Measurements from ENCODE around the gene LASP1. TPM values are rescaled to one million over a fixed set of nuclear protein-coding genes. Genes with fewer than 3 reads are reported as not detected.

The LASP1 gene
- total and polyA plus RNA-seq, 2 donors (not counting 3 experiments of a cell fraction or from before 2014, with no cell fraction given), result 214 to 242 TPM

GRCh38 chr17:38852771-38853291, 17.0 kb upstream of the LASP1 start:
- Histone ChIP-seq H3K9me1 (replicated peaks; ENCODE audit: control insufficient read depth, extremely low read depth, insufficient read depth, low read length) (no peaks in the 10 kb centered on the region), H3K9ac (replicated peaks; ENCODE audit: extremely low read depth, insufficient read depth, low read length) (peak overlapping the region; percentile 96), H4K20me1 (replicated peaks; ENCODE audit: control insufficient read depth, extremely low read depth, insufficient read depth, low read length) (peaks cover 4% of the 10 kb centered on the region), H3K4me2 (ENCODE audit: insufficient read depth, low read length) (peak overlapping the region; percentile 96), H3K4me1 (ENCODE audit: control insufficient read depth, extremely low read depth, insufficient read depth, low read length) (peaks cover 19% of the 10 kb centered on the region), H3K4me3 (replicated peaks in 1 of 3; ENCODE audit: insufficient read depth in 1 of 3, low read depth in 1 of 3, low read length in 3 of 3) (peak overlapping the region; percentile 82 to 93 (median 91)), H3K79me2 (ENCODE audit: control insufficient read depth, insufficient read depth, low read length) (peaks cover 42% of the 10 kb centered on the region), H3K9me3 (replicated peaks; ENCODE audit: control insufficient read depth, insufficient read depth, low read length) (no peaks in the 10 kb centered on the region), H3K36me3 (ENCODE audit: control insufficient read depth in 2 of 2, extremely low read depth in 1 of 2, insufficient read depth in 2 of 2, low read length in 2 of 2) (peaks cover 21 to 29% of the 10 kb centered on the region in 2 experiments), H3K27ac (ENCODE audit: insufficient read depth, low read depth, low read length) (peak overlapping the region; percentile 84), H2AFZ (ENCODE audit: low read depth, low read length) (no peak overlapping the region), H3K27me3 (ENCODE audit: control insufficient read depth in 2 of 2, insufficient read depth in 2 of 2, low read length in 2 of 2) (no peaks in the 10 kb centered on the region)
- TF ChIP-seq FOS (IDR thresholded peaks at IDR 0.05; ENCODE audit: borderline replicate concordance, insufficient read depth, low read length) (no peak), GATA2 (IDR thresholded peaks at IDR 0.05; ENCODE audit: insufficient read depth, insufficient read length, low read depth, low read length) (peak; percentile 81)
- BruUV-seq (replicated peaks), result no TSS peak
- DNase-seq (ENCODE audit: low read depth, low spot score) (no peak), FAIRE-seq (peak; percentile 59)
- ChIA-PET POLR2A (interaction anchor here (1.5 to 3.0 kb wide), 2 partner anchors 16 to 19 kb away, joined by 6 to 28 read pairs; partner anchors contain the start of gene LASP1), CTCF (interaction anchor here (1.5 to 2.6 kb wide), 4 partner anchors 16 to 300 kb away, joined by 4 to 20 read pairs (median 7); partner anchors contain the start of genes CWC25 and LASP1)
- intact Hi-C loops (cut with micrococcal nuclease), result loop anchor here (1.0 to 5.0 kb wide), 5 partner anchors 16 to 301 kb away; partner anchors contain the start of gene CWC25
- dilution Hi-C loops (cut with MboI; ENCODE audit: extremely low pct_ligation_motif_present, low sequenced_read_pairs), result no loop called here

GRCh38 chr17:38853292-38854219, 16.3 kb upstream of the LASP1 start, which contains the start of gene RPL23:
Gene RPL23, minus strand, starts transcription at chr17:38853721. Its CDS starts 11 bp downstream, at chr17:38853710.
- Histone ChIP-seq H2AFZ (ENCODE audit: low read depth, low read length) (peak within 1 kb of the TSS; percentile 62), H3K27ac (ENCODE audit: insufficient read depth, low read depth, low read length) (peak within 1 kb of the TSS; percentile 84), H3K4me2 (ENCODE audit: insufficient read depth, low read length) (peak within 1 kb of the TSS; percentile 96), H3K4me1 (ENCODE audit: control insufficient read depth, extremely low read depth, insufficient read depth, low read length) (peaks cover 19% of the 10 kb centered on the region), H3K27me3 (ENCODE audit: control insufficient read depth in 2 of 2, insufficient read depth in 2 of 2, low read length in 2 of 2) (no peaks in the 10 kb centered on the region), H3K79me2 (ENCODE audit: control insufficient read depth, insufficient read depth, low read length) (peaks cover 42% of the 10 kb centered on the region), H3K9me3 (replicated peaks; ENCODE audit: control insufficient read depth, insufficient read depth, low read length) (no peaks in the 10 kb centered on the region), H3K4me3 (replicated peaks in 1 of 3; ENCODE audit: insufficient read depth in 1 of 3, low read depth in 1 of 3, low read length in 3 of 3) (peak within 1 kb of the TSS; percentile 82 to 93 (median 91)), H3K9me1 (replicated peaks; ENCODE audit: control insufficient read depth, extremely low read depth, insufficient read depth, low read length) (no peaks in the 10 kb centered on the region), H3K9ac (replicated peaks; ENCODE audit: extremely low read depth, insufficient read depth, low read length) (peak within 1 kb of the TSS; percentile 96), H3K36me3 (ENCODE audit: control insufficient read depth in 2 of 2, extremely low read depth in 1 of 2, insufficient read depth in 2 of 2, low read length in 2 of 2) (peaks cover 18 to 26% of the 10 kb centered on the region in 2 experiments), H4K20me1 (replicated peaks; ENCODE audit: control insufficient read depth, extremely low read depth, insufficient read depth, low read length) (peaks cover 4% of the 10 kb centered on the region)
- CTCF ChIA-PET, result interaction anchor here (0.7 to 2.6 kb wide), 6 partner anchors 15 to 299 kb away, joined by 3 to 20 read pairs (median 6); partner anchors contain the start of genes CWC25 and LASP1
- FAIRE-seq (peak; percentile 90), DNase-seq (ENCODE audit: low read depth, low spot score) (peak; percentile 98)
- dilution Hi-C loops (cut with MboI; ENCODE audit: extremely low pct_ligation_motif_present, low sequenced_read_pairs) (no loop called here), intact Hi-C loops (cut with micrococcal nuclease) (loop anchor here (1.0 to 5.0 kb wide), 5 partner anchors 16 to 301 kb away; partner anchors contain the start of gene CWC25)
- POLR2A ChIA-PET, result interaction anchor here (0.7 to 3.0 kb wide), 7 partner anchors 10 to 122 kb away, joined by 3 to 28 read pairs (median 6); partner anchors contain the start of genes CWC25 and LASP1
- BruUV-seq (replicated peaks), result TSS peak; percentile 54
- TF ChIP-seq POLR2AphosphoS5 (IDR thresholded peaks at IDR 0.05; ENCODE audit: insufficient read depth, low read depth, low read length), result peak; percentile 97
- no peak for TF ChIP-seq EZH2 (IDR thresholded peaks at IDR 0.05; ENCODE audit: borderline replicate concordance, low read depth, low read length, severe bottlenecking)
- TF ChIP-seq JUN (IDR thresholded peaks at IDR 0.05; ENCODE audit: borderline replicate concordance, insufficient read depth, insufficient read length, low read depth), result peak; percentile 29
- TF ChIP-seq MYC (IDR thresholded peaks at IDR 0.05; ENCODE audit: low read depth, low read length), result peak; percentile 10
- TF ChIP-seq, protein P1, sequence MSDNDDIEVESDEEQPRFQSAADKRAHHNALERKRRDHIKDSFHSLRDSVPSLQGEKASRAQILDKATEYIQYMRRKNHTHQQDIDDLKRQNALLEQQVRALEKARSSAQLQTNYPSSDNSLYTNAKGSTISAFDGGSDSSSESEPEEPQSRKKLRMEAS (IDR thresholded peaks at IDR 0.05; ENCODE audit: insufficient read depth, insufficient read length), result peak; percentile 87
- no peak for TF ChIP-seq FOS (IDR thresholded peaks at IDR 0.05; ENCODE audit: borderline replicate concordance, insufficient read depth, low read length)
- TF ChIP-seq POLR2A (IDR thresholded peaks at IDR 0.05; ENCODE audit: low read depth, low read length), result peak; percentile 97
- no peak for TF ChIP-seq GATA2 (IDR thresholded peaks at IDR 0.05; ENCODE audit: insufficient read depth, insufficient read length, low read depth, low read length)
- TF ChIP-seq, protein P2, sequence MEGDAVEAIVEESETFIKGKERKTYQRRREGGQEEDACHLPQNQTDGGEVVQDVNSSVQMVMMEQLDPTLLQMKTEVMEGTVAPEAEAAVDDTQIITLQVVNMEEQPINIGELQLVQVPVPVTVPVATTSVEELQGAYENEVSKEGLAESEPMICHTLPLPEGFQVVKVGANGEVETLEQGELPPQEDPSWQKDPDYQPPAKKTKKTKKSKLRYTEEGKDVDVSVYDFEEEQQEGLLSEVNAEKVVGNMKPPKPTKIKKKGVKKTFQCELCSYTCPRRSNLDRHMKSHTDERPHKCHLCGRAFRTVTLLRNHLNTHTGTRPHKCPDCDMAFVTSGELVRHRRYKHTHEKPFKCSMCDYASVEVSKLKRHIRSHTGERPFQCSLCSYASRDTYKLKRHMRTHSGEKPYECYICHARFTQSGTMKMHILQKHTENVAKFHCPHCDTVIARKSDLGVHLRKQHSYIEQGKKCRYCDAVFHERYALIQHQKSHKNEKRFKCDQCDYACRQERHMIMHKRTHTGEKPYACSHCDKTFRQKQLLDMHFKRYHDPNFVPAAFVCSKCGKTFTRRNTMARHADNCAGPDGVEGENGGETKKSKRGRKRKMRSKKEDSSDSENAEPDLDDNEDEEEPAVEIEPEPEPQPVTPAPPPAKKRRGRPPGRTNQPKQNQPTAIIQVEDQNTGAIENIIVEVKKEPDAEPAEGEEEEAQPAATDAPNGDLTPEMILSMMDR (IDR thresholded peaks at IDR 0.05; ENCODE audit: extremely low read depth in 1 of 2, insufficient read depth in 1 of 2, low read depth in 1 of 2, low read length in 2 of 2), result no peak
